HepG2 (cell line): ENCODE data around the gene UBE2D4. TPM values are rescaled to one million over a fixed set of nuclear protein-coding genes. Genes with fewer than 3 reads are reported as not detected.

Experiments
- AKAP8 ChIP-seq: sonication (generic); formaldehyde crosslinking; IDR thresholded peaks from 2 replicates; pipeline ENCODE4 v1.5.1; 2020; ENCODE audit warnings: mild to moderate bottlenecking, missing genetic modification reagents
- LBX2 ChIP-seq: sonication (generic); formaldehyde crosslinking; IDR thresholded peaks from 2 replicates; pipeline ENCODE4 v1.5.0; 2020; ENCODE audit warnings: missing genetic modification reagents, mild to moderate bottlenecking, borderline replicate concordance
- NFYC ChIP-seq: IDR thresholded peaks from 2 replicates; pipeline ENCODE4 v1.6.1; 2016; ENCODE audit warnings: missing genetic modification reagents, missing compliant biosample characterization
- PRDM4 ChIP-seq: sonication (generic); formaldehyde crosslinking; IDR thresholded peaks from 2 replicates; pipeline ENCODE4 v1.9.0; 2021; ENCODE audit warnings: missing genetic modification reagents, borderline replicate concordance
- ZBTB40 ChIP-seq, 2 experiments: fragments of 450-650 bp in 1 of 2; sonication (generic) in 1 of 2; formaldehyde crosslinking in 1 of 2; IDR thresholded peaks; 2 replicates each; pipeline versions ENCODE4 v1.6.1 to v1.8.0; 2016 to 2022; ENCODE audit warnings: antibody characterized with exemption in 1 of 2, mild to moderate bottlenecking in 1 of 2, missing genetic modification reagents in 1 of 2
- ZFP41 ChIP-seq: sonication (generic); formaldehyde crosslinking; IDR thresholded peaks from 2 replicates; pipeline ENCODE4 v1.4.0; 2020; ENCODE audit warnings: mild to moderate bottlenecking, missing genetic modification reagents, borderline replicate concordance
- ZNF251 ChIP-seq: sonication (generic); formaldehyde crosslinking; IDR thresholded peaks from 2 replicates; pipeline ENCODE4 v1.9.0; 2021; ENCODE audit warnings: mild to moderate bottlenecking, missing genetic modification reagents
- ZNF282 ChIP-seq: fragments of 450-650 bp; IDR thresholded peaks from 2 replicates; pipeline ENCODE4 v1.6.1; 2018; ENCODE audit not compliant: partially characterized antibody
- ZNF704 ChIP-seq: sonication (generic); formaldehyde crosslinking; IDR thresholded peaks from 2 replicates; pipeline ENCODE4 v1.8.1; 2023; ENCODE audit warnings: mild to moderate bottlenecking, inconsistent platforms, moderate library complexity, missing genetic modification reagents, borderline replicate concordance
- ZNF780A ChIP-seq: sonication (generic); formaldehyde crosslinking; IDR thresholded peaks from 2 replicates; pipeline ENCODE4 v1.8.0; 2022; ENCODE audit warnings: mild to moderate bottlenecking, missing genetic modification reagents, moderate library complexity
- polyA plus RNA-seq, 8 experiments: library from polyadenylated mRNA; depleted of rRNA in 3 of 8; stranded (reverse) in 7 of 8; unstranded in 1 of 8; fragments of >200 nt; fragmentation: Illumina TruSeq in 4 of 8; extraction: Trizol in 4 of 8; gene quantifications; 2 replicates each; pipeline versions ENCODE4 v1.2.1 to v1.2.3, GENCODE V29; 2011 to 2016; ENCODE audit warnings: low read depth in 4 of 8, missing spikeins in 1 of 8, mixed read lengths in 1 of 8; ENCODE audit not compliant: insufficient read depth in 1 of 8
- total RNA-seq, 5 experiments: library from RNA; depleted of rRNA; stranded (reverse); fragments of >200 nt; fragmentation: Illumina TruSeq; extraction: Trizol; gene quantifications; 2 replicates each; pipeline ENCODE4 v1.2.3, GENCODE V29; 2016; ENCODE audit warnings: low read depth in 1 of 5

Gene UBE2D4
- total and polyA plus RNA-seq, 2 of the 13 experiments (the other 11 are each of a cell fraction or from before 2014, with no cell fraction given) = 9.9 to 16.0 TPM

GRCh38 chr7:43891069-43891955 lies 34.9 kb upstream of the UBE2D4 start (continued):
- TF ChIP-seq ZBTB40 (IDR thresholded peaks at IDR 0.05) (no peak), ZBTB40 (CRISPR knock-in tag; IDR thresholded peaks at IDR 0.05) (no peak), ZNF704 (CRISPR knock-in tag) (no peak), NFYC (no peak), ZNF282 (no peak), ZFP41 (CRISPR knock-in tag) (no peak), AKAP8 (CRISPR knock-in tag) (no peak), PRDM4 (CRISPR knock-in tag) (no peak), ZNF251 (CRISPR knock-in tag) (no peak), LBX2 (CRISPR knock-in tag) (no peak), ZNF780A (no peak)
